Measurements from ENCODE around the gene CBX8.

CBX8 gene

DNA sequence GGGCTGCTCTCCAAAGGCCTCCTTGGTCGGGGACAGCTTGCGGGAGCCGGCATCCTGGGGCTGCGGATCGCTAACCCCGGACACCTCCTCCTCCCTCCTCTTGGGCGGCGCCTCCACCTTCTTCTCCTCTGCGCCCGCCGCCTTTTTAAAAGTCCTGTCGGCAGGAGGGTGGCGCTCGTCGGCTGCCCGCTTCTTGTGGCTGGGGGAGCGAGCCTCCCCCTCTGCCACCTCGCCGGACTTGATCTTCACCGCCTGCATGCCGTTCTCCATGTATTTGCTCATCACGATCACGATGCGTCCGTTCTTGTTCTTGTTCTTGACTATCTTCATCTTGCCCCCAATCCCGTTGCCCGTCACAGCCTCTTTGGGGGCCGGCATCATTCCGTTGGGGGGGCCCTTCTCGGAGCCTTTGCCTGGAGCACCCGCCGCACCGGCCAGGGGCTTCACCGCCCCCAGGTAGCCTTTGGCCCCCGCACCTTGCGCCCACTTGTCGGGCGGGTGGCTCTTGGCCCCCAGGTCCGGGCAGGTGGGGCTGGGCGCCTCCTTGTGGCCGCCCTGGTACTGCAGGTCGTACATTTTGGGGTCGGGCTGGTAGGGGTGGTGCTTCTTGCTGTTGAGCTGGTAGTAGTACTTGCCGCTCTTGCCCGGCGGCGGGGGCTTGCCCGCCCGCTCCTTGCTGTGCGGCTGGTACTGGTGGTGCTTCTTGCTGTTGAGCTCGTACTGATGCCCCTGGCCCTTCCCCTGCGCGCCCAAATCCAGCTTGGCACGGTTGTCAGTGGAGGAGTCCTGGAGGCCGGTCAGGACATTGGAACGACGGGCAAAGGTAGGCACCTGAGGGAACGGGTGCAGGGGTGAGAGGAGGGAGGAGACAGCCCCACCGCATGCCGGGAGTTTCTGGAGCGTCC lies 37.9 kb upstream of the CBX8 start:
- FAIRE-seq = no peak

- no peak for FAIRE-seq
Measured at GRCh38 chr17:79833744-79834564, 37.1 kb upstream of the CBX8 start.

DNA sequence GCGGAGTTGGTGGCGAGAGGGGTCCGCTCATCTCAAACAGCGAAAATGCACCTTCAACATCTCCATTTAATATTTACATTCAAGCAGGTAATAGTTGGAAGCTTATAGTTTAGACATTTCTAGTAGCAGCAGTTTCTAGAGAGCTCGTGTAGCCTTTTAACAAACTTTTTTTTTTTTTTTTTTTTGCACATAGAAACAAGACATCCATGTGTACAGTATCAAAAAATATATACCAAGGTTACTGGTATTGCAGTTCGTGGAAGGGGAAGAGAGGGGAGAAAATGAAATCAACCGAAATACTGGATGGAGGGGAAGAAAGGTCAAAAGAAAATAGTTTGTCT lies 36.2 kb upstream of the CBX8 start:
- FAIRE-seq = no peak

- no peak for FAIRE-seq
Measured at GRCh38 chr17:79832218-79833109, 35.6 kb upstream of the CBX8 start.

DNA sequence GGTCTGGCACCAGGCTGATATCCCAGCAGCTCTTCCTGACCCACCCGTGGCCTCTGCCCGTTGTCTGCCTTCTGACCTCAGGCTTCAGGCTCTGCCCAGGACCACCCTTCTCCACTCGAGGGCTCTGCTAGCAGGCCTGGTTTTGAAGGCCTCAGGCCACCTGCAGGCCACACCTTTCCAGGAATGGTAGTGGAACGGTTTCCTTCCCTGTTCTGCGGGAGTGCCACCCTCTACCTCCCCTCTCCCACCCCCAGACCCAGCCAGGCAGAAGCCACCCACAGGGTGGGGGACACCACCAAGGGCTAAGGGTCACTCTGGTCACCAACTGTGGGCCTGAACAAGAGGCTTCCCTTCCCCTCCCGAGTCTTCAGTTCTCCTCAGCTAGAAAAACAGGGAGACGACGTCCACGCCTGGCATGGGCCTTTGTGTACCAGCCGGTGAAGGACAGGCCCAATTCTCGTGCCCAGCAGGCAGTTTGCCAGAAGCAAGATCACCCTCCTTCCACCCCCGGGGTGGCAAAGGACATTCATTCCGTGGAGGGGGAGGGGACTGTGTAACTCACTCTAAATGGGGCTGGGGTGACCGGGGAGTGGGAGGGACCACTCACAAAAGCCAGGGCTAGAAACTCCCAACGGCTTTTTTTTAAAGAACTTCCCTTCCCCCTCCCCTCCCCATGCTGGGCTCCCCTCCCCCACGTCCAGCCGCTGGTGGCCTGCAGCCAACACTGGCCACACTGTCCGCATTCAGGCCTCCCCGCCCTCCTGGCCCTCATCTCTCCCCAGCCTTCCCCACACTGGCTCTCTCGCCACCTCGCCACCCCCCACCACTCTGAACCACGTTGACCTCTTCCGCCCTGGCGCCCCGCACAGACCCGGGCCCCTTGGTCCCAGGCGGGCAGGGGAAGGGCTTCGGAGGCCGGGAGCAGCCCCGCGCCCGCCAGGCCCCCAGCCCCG lies 34.7 kb upstream of the CBX8 start:
- no peak for FAIRE-seq

- no peak for FAIRE-seq
Measured at GRCh38 chr17:79830763-79831264, 33.9 kb upstream of the CBX8 start.

GRCh38 chr17:79830303-79830702 lies 33.4 kb upstream of the CBX8 start:
- FAIRE-seq = no peak

DNA sequence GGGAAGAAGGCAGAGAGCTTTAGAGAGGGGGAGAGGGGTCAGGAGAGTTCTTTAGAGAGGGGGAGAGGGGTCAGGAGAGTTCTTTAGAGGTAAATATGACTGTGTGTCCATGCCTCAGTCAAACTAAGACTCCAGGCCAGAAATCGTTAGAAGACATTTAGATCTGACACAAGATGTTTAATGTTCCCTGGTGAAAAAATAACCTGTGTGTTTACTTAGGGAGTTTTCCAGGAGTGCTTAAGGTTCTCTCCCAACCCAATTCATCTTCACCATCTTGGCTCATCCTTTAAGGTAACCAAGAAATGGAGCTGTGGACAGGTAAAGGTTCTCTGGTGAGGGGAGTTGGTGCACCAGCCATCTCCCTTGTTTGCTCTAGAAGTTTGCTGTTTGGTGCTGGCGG lies 32.6 kb upstream of the CBX8 start:
- FAIRE-seq = no peak

DNA sequence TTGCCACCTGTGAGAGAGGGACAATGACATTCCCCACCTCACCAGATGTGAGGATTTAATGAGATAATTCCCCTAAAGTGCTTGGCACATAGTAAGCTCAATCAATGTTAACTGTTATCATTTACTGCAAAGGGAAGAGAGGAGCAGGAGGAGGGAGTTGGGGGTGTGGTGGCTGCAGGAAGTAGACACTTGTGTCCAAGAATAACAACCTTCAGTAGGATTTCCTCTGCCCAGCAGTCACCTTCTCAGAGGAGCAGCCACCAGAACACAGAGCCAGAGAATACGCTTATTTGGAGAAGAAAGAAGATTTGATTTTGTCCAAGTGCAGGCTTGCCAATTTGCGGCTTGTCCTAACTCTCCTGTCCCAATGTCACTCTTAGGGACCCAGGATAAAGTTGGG lies 32.1 kb upstream of the CBX8 start:
- no peak for FAIRE-seq

- FAIRE-seq = no peak
Measured at GRCh38 chr17:79826841-79827578, 30.1 kb upstream of the CBX8 start.

DNA sequence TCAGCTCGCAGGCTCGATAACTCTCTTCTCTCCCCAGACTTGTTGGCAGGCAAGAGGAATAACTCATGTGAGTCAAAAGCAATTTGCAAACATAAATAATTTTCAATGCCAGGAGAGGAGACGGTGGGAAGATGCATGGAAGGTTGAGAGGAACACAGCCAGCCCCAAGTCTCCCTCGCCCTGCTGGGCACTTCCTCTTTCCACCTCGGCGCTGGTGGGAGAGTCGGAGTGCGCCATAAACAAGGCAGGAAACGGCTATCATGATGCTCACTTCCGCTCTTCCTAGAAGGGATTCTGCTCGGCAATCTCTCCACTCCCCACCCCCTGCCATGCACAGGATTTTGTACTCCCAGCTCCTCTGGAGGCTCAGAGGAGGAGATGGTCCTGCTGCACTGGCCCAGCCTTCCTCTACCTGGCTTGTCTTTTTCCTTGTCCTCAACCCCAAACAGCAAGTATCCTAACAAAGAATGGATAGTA lies 29.4 kb upstream of the CBX8 start:
- no peak for FAIRE-seq

DNA sequence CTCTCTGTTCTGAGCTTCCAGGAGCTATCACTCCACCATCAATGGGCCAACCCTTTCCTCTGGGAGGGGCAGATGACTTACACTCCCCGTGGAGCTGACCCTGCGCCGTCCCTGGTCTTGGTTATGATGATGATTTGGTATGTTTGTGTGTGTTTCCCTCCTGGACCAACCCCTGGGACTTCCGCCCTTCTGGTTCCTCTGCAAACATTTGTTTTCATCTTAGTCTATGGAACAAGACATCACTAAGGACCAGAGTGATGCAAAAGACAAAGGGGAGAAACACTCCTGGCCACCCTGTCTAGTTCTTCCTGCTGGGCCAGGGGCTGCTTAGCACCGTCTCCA lies 28.7 kb upstream of the CBX8 start:
- FAIRE-seq = no peak

GRCh38 chr17:79824893-79825579 lies 28.2 kb upstream of the CBX8 start:
- no peak for FAIRE-seq

- no peak for FAIRE-seq
Measured at GRCh38 chr17:79824234-79824633, 27.4 kb upstream of the CBX8 start.

DNA sequence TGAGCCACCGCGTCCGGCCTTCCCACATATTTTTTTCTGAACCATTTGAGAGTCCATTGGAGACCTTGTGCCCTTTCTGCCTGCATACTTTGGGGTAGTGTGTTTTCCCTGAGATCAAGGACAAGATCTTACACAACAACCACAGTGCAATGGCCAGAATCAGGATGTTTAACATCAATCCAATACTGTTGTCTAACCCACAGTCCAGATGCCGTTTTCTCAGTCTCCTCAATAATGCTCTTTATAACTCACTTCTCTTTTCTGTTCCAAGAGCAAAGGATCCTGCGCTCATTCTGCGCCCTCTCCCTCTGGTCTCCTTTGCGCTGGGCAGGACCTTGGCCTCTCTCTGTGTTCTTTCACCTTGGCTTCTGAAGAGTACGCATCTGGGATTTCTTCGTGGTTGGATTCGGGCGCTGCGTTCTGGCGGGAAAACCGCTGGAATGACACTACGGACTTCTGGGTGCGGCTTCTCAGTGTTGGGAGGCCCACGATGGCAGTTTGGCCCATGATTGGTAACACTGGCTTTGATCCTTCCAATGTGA lies 25.8 kb upstream of the CBX8 start:
- FAIRE-seq = no peak

GRCh38 chr17:79821331-79822095 lies 24.6 kb upstream of the CBX8 start:
- FAIRE-seq = no peak

- no peak for FAIRE-seq
Measured at GRCh38 chr17:79820959-79821330, 24.1 kb upstream of the CBX8 start.

- no peak for FAIRE-seq
Measured at GRCh38 chr17:79819534-79820276, 22.8 kb upstream of the CBX8 start.

- no peak for FAIRE-seq
Measured at GRCh38 chr17:79819085-79819484, 22.2 kb upstream of the CBX8 start.

All from A204.1 (cell line).